BLaER1 treated with 17β-estradiol and CSF1 and Interleukin-3, amounts not matched to agents 10 nM and 100 nM (cell line): ENCODE data around the gene MRPL46.

Experiments used
- H3K27ac ChIP-seq, 11 experiments: shearing (Covaris generic); formaldehyde crosslinking; 2 replicates each; pipeline ENCODE4 v1.8.1; 2022
- H3K27me3 ChIP-seq, 11 experiments: shearing (Covaris generic); formaldehyde crosslinking; 2 replicates each; pipeline ENCODE4 v1.8.1; 2022
- H3K36me3 ChIP-seq, 11 experiments: shearing (Covaris generic); formaldehyde crosslinking; 2 replicates each; pipeline ENCODE4 v1.8.1; 2022
- H3K4me1 ChIP-seq, 10 experiments: shearing (Covaris generic); formaldehyde crosslinking; 2 replicates each; pipeline ENCODE4 v1.8.1; 2022
- H3K4me2 ChIP-seq, 11 experiments: shearing (Covaris generic); formaldehyde crosslinking; 2 replicates each; pipeline ENCODE4 v1.8.1; 2022
- H3K4me3 ChIP-seq, 10 experiments: shearing (Covaris generic); formaldehyde crosslinking; 2 replicates each; pipeline ENCODE4 v1.8.1; 2022
- H3K9ac ChIP-seq, 11 experiments: shearing (Covaris generic); formaldehyde crosslinking; 2 replicates each; pipeline ENCODE4 v1.8.1; 2022
- H3K9me3 ChIP-seq, 11 experiments: shearing (Covaris generic); formaldehyde crosslinking; replicated peaks in 1 of 11; 2 replicates each; pipeline ENCODE4 v1.8.1; 2022
- H4K20me1 ChIP-seq, 11 experiments: shearing (Covaris generic); formaldehyde crosslinking; 2 replicates each; pipeline ENCODE4 v1.8.1; 2022
- Cebpa-rat ChIP-seq, 11 experiments: shearing (Covaris generic); IDR thresholded peaks; 2 replicates each; pipeline ENCODE4 v1.8.1; 2022

The MRPL46 gene

DNA sequence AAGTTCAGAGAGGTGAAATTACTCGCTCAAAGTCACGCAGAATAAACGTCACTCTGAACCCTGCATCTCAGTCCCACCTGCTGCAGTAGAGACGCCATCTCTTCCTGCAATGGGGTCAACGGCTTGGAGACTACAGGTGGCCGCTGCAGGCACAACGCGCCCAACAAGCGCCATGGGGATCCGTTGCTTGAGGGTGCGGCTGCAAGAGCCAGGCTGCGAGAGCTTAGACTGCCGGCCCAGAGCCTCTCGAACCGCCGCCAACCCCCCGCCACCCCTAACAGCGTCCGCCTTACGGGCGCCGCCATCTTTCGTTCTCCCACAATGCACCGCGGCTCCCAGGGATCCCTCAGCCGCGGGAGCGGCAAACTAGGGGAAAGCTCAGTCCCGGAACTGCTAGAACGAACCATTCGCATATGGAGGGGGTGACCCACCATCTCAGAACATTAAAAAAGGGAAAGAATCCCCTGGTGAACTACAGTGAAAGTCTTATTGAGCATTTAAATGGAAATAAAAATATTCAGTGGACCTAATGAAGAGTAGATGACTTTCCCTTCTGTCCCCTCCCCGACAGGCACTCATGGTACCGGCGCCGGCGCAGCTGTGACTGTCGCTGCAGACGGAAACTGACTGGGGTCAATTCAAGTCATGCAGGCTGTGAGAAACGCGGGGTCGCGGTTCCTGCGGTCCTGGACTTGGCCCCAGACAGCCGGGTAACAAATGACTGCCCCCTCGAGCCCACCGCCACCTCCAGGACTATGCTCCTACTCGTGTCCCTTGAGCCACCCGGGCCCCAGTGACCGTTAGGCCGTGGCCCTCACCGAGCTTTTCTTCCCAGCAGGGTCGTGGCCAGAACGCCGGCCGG lies at the start of gene MRPL46, which contains the start of gene MRPS11:
Gene MRPL46, minus strand, starts transcription at position 316 of the 862 bp plus-strand sequence. Its CDS starts 11 bp downstream, at position 305.
Gene MRPS11, plus strand, starts transcription at position 636 of the 862 bp plus-strand sequence. Its CDS starts 10 bp downstream, at position 646.
- Histone ChIP-seq H3K4me3 (peak within 1 kb of the TSS; percentile 81 to 93 (median 87)), H3K36me3 (peaks cover 41 to 73% (median 64%) of the 10 kb centered on the region in 11 experiments), H3K27me3 (no peaks in the 10 kb centered on the region), H3K4me2 (peak within 1 kb of the TSS; percentile 84 to 98 (median 93)), H4K20me1 (peaks cover 0 to 18% (median 5%) of the 10 kb centered on the region in 11 experiments; a peak in 5 of 22 replicates), H3K9me3 (no peaks in the 10 kb centered on the region), H3K27ac (peak within 1 kb of the TSS; percentile 94 to 99 (median 98)), H3K9ac (peak within 1 kb of the TSS; percentile 89 to 99 (median 95)), H3K4me1 (peaks cover 23 to 50% (median 40%) of the 10 kb centered on the region in 10 experiments)
- TF ChIP-seq Cebpa-rat (IDR thresholded peaks at IDR 0.05) = no peak

DNA sequence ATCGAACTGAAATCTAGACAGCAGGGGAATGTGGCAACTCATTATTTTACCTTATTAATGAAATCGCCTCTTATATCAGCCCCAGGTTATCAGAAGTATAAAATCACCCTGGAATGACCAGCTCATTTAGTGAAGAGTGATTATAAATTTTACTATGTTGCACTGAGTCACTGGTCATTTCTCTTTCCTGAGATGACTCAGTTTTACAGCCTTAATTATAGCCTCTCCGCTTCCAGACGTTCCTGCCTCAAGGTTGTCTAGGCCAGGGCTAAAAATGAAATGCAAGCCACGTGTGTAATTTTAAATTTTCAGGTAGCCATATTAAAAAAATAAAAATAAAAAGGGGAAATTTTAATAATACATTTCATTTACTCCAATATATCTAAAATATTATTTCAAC lies 46.0 kb upstream of the MRPL46 start:
- H3K4me3 ChIP-seq = no peak overlapping the region
- peaks cover 0 to 10% (median 0%) of the 10 kb centered on the region in 10 experiments; a peak in 3 of 20 replicates for H3K4me1 ChIP-seq
- no peak overlapping the region for H3K9ac ChIP-seq
- no peaks in the 10 kb centered on the region for H4K20me1 ChIP-seq
- TF ChIP-seq Cebpa-rat (IDR thresholded peaks at IDR 0.05) = no peak
- H3K9me3 ChIP-seq = no peaks in the 10 kb centered on the region
- no peak overlapping the region for H3K4me2 ChIP-seq
- no peak overlapping the region for H3K27ac ChIP-seq
- H3K36me3 ChIP-seq = peaks cover 43 to 76% (median 59%) of the 10 kb centered on the region in 11 experiments
- H3K27me3 ChIP-seq = no peaks in the 10 kb centered on the region

DNA sequence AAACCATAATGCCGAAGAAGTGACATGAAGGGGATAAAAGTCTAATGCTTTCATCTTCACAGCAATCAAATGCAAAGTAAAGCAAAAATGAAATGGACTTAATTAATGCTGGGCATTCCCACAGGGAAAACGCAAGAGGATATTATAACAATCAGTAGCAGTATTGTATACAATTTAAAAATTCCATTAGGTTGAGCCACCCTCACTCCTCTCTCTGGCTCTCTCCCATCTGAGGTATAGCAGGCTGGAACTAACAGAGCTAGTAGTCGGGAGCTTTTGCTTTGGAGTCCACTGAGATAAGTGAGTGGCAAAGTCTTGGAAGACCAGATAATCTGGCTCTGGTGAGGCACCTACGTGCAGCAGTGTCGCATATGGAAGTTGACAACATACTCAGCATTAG lies 45.4 kb upstream of the MRPL46 start:
- no peak for TF ChIP-seq Cebpa-rat (IDR thresholded peaks at IDR 0.05)
- no peak overlapping the region for H3K4me2 ChIP-seq
- H3K9me3 ChIP-seq = no peaks in the 10 kb centered on the region
- no peak overlapping the region for H3K9ac ChIP-seq
- H3K27me3 ChIP-seq = no peaks in the 10 kb centered on the region
- H3K4me1 ChIP-seq = peaks cover 0 to 10% (median 0%) of the 10 kb centered on the region in 10 experiments; a peak in 3 of 20 replicates
- H3K4me3 ChIP-seq = no peak overlapping the region
- H4K20me1 ChIP-seq = no peaks in the 10 kb centered on the region
- peaks cover 46 to 82% (median 65%) of the 10 kb centered on the region in 11 experiments for H3K36me3 ChIP-seq
- no peak overlapping the region for H3K27ac ChIP-seq

DNA sequence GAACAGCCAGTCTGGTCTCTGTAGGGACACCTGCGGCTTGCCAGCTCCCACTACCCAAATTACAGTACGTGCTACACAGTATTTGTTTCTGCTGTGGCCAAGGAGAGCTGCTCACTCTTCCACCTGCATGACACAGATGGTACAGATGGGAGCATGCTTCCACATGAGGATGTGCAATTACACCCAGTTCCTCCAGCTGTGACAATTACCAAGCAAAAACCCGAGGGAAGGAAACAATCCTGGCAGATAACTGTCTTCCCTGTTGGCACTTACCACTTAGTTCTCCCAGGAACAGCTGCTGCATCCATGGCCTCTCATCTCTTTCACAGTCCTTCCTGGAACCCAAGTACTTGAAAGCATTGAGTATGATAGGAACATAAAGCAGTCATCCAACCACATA lies 44.9 kb upstream of the MRPL46 start:
- Histone ChIP-seq H3K27me3 (no peaks in the 10 kb centered on the region), H3K36me3 (peaks cover 50 to 87% (median 69%) of the 10 kb centered on the region in 11 experiments), H3K4me3 (no peak overlapping the region), H3K27ac (no peak overlapping the region), H3K4me1 (peaks cover 0 to 10% (median 0%) of the 10 kb centered on the region in 10 experiments; a peak in 3 of 20 replicates), H3K4me2 (no peak overlapping the region), H3K9me3 (no peaks in the 10 kb centered on the region), H4K20me1 (no peaks in the 10 kb centered on the region), H3K9ac (no peak overlapping the region)
- TF ChIP-seq Cebpa-rat (IDR thresholded peaks at IDR 0.05) = no peak

DNA sequence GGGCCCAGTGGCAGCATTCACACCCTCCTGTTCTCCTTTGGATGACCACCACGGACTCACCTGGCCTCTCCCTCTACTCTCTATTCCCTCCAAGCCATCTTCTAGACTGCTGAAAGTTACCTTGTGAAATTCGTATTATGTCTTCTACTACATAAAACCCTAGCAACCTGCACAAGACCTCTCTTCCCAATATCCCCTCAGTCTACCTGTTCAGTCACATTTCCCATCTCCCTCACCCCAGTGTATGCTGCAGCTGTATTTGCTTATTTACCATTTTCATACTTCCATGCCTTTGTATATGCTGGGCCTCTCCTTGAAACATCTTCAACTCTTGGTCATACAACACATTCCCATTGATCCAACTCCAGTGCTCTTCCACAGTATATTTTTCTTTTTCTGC lies 44.0 kb upstream of the MRPL46 start:
- no peak overlapping the region for H3K27ac ChIP-seq
- H3K4me1 ChIP-seq = peaks cover 0 to 10% (median 0%) of the 10 kb centered on the region in 10 experiments; a peak in 3 of 20 replicates
- H3K27me3 ChIP-seq = no peaks in the 10 kb centered on the region
- H4K20me1 ChIP-seq = no peaks in the 10 kb centered on the region
- no peak overlapping the region for H3K9ac ChIP-seq
- no peak overlapping the region for H3K4me2 ChIP-seq
- H3K36me3 ChIP-seq = peaks cover 46 to 88% (median 70%) of the 10 kb centered on the region in 11 experiments
- H3K4me3 ChIP-seq = no peak overlapping the region
- TF ChIP-seq Cebpa-rat (IDR thresholded peaks at IDR 0.05) = no peak
- H3K9me3 ChIP-seq = no peaks in the 10 kb centered on the region

DNA sequence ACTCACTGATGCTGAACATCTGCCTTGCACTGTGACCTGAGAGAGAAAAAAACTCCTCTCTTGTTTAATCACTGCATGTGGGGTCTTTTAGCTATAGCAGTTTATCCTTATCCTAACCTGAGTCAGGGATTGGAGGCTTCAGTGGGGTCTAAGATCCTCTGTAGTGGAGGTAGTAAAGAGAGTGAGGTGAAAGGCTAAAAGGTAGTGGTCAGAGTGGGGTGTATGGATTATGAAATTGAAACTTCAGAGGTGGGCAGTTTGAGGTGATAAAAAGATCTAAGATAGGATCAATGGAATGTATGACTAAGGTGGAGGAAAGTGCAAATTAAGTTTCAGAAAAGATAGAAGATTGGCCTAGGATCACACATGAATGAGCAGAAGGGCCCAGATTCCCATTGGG lies 42.8 kb upstream of the MRPL46 start:
- no peaks in the 10 kb centered on the region for H3K9me3 ChIP-seq
- H3K27me3 ChIP-seq = no peaks in the 10 kb centered on the region
- no peaks in the 10 kb centered on the region for H4K20me1 ChIP-seq
- H3K4me1 ChIP-seq = peaks cover 0 to 22% (median 0%) of the 10 kb centered on the region in 10 experiments; a peak in 3 of 20 replicates
- H3K36me3 ChIP-seq = peaks cover 51 to 88% (median 69%) of the 10 kb centered on the region in 11 experiments
- H3K4me2 ChIP-seq = no peak overlapping the region
- TF ChIP-seq Cebpa-rat (IDR thresholded peaks at IDR 0.05) = no peak
- H3K4me3 ChIP-seq = no peak overlapping the region
- H3K27ac ChIP-seq = no peak overlapping the region
- no peak overlapping the region for H3K9ac ChIP-seq

DNA sequence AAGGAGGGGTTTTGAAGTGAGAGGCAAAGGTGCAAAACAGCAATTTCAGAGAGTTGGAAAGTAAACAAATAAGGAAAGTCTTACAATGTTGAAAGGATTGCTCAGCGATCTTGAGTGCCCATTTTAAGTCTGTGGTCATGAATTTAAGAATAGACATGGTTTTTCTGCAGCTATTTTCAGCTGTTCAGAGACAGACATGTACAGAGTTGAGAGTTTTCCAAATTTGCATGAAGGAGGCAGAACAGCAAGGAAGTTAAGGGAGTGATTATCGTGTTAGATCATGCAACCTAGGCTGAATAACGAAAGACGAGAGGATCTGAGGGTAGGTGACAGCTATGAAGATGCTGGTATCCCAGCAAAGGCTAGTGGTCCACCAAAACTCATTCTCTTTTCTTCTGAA lies 42.1 kb upstream of the MRPL46 start:
- H3K9ac ChIP-seq = no peak overlapping the region
- H3K4me2 ChIP-seq = peak overlapping the region in 2 of 11 experiments; percentile 25 to 33; a peak in 2 of 22 replicates

DNA sequence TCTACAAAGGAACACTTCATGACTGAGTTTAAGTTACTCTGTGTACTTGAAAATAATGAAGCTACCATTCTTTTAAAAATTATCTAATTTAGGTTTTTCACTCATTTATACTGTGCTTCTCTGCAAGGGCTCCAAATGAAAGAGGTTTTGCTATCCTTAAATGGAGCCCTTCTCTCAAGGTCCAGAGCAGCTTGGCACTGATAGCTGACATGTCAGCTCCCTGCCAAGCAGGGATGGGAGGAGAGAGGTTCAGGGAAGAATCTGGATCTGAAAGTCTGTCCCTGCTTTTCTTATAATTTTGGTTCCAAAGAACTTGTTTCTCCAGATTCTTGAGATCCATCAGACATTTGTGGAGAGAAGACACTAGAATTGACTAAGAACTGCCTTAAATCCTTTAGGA lies 39.4 kb upstream of the MRPL46 start:
- no peak for TF ChIP-seq Cebpa-rat (IDR thresholded peaks at IDR 0.05)
- H4K20me1 ChIP-seq = no peaks in the 10 kb centered on the region
- H3K9ac ChIP-seq = no peak overlapping the region
- no peaks in the 10 kb centered on the region for H3K27me3 ChIP-seq
- no peak overlapping the region for H3K4me2 ChIP-seq
- no peak overlapping the region for H3K4me3 ChIP-seq
- peaks cover 34 to 84% (median 61%) of the 10 kb centered on the region in 11 experiments for H3K36me3 ChIP-seq
- H3K4me1 ChIP-seq = peaks cover 0 to 22% (median 0%) of the 10 kb centered on the region in 10 experiments; a peak in 3 of 20 replicates
- H3K27ac ChIP-seq = no peak overlapping the region
- H3K9me3 ChIP-seq = no peaks in the 10 kb centered on the region

More for the DNA sequence above, 42.1 kb upstream of the MRPL46 start:
- peaks cover 0 to 22% (median 0%) of the 10 kb centered on the region in 10 experiments; a peak in 3 of 20 replicates for H3K4me1 ChIP-seq
- H4K20me1 ChIP-seq = no peaks in the 10 kb centered on the region
- peaks cover 51 to 88% (median 73%) of the 10 kb centered on the region in 11 experiments for H3K36me3 ChIP-seq
- H3K4me3 ChIP-seq = no peak overlapping the region
- no peak for TF ChIP-seq Cebpa-rat (IDR thresholded peaks at IDR 0.05)
- H3K27me3 ChIP-seq = no peaks in the 10 kb centered on the region
- no peaks in the 10 kb centered on the region for H3K9me3 ChIP-seq
- H3K27ac ChIP-seq = no peak overlapping the region

DNA sequence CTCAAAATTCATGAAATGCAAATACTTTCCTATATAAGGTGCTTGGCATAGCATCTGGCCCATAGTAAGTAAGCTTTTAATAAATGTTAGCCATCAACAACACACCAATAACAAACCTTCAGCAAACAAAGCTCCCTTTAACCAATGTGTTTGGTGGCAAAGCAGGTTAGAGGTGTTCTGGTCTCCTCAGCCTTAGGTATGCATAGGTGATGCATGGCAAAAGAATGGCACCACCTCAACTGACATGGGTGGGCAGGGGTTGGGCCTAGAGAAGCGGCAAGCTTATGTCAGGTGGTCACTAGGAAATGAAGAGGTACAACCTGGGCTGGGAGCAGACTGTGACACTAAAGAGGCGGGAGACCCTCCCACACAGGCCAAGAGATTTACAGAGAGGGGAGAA lies 38.5 kb upstream of the MRPL46 start:
- Histone ChIP-seq H3K9ac (no peak overlapping the region), H4K20me1 (no peaks in the 10 kb centered on the region), H3K27ac (no peak overlapping the region), H3K9me3 (no peaks in the 10 kb centered on the region), H3K4me2 (peak overlapping the region in 1 of 11 experiments; percentile 14; a peak in 1 of 22 replicates), H3K27me3 (no peaks in the 10 kb centered on the region), H3K4me3 (no peak overlapping the region), H3K4me1 (peaks cover 0 to 22% (median 0%) of the 10 kb centered on the region in 10 experiments; a peak in 3 of 20 replicates), H3K36me3 (peaks cover 26 to 75% (median 52%) of the 10 kb centered on the region in 11 experiments)
- TF ChIP-seq Cebpa-rat (IDR thresholded peaks at IDR 0.05) = no peak
